Activated T-cell treated with anti-CD3 and anti-CD28 coated beads, Interleukin-2, amount 50 U/mL, for 1 hour (primary cell): ENCODE results near the gene PHLDB1.

Experiments
- DNase-seq: peaks from one replicate; pipeline ENCODE4 v3.0.0-alpha.2; 2020

The PHLDB1 gene

DNA sequence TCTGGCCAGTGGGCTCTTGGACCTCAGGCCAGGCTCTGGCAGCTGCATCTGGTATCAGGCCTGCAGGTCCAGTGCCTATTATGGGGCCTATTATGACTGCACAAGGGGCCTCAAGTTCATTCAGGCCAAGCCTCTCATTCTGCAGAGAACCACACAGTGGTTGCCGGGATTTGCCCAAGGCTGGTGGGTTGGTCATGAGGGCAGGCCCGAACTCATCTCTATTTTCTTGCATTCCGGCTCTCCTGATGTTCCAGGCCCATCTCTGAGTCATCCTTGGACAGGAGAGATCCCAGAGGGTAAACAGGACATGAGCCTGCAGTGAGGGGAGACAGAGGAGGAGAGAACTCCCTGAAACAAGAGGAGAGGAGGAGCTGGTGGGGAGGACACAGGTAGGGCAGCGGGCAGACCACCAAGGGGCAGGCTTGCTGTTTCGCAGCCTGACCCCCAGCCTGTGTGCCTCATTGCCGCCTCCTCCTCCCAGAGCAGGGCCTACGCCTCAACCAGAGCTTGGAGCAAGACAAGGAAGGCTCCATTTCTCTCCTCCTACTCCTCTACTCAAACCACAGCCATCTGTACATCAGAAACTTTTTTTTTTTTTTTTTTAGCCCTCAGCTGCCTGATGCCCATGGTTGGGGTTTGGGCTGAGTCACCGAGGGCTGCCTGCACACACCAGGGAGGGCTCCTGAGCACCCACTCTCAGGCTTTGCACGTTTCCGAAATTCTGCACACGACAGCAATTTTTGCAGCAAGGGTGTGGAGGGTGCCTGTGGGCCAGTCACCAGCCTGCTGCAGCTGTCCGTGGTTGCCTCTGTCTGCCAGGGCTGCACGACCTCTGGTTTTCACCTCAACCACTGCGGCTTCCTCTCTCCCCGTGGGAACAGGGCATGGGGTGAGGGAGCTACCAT, 84.8 kb downstream of the PHLDB1 start:
- DNase-seq: peak; percentile 66

DNA sequence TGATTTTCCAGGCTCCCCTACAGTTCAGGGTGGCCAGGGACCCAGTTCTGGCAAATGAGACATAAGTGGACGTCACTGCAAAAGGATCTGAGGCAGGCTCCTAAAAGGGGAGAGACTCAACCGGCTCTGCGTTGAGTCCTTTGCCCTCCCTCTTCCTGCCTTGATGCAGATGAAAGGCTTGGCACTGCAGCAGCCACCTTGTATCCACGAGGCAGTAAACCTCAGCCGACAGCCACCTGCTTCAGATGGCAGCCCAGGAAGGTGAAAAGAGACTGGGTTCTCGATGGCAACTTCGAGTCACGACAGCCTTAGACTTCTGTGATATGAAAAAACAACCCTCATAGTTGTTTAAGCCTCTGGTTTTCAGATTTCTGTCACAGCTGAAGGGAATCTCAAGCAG, 86.8 kb downstream of the PHLDB1 start:
- DNase-seq: no peak

DNA sequence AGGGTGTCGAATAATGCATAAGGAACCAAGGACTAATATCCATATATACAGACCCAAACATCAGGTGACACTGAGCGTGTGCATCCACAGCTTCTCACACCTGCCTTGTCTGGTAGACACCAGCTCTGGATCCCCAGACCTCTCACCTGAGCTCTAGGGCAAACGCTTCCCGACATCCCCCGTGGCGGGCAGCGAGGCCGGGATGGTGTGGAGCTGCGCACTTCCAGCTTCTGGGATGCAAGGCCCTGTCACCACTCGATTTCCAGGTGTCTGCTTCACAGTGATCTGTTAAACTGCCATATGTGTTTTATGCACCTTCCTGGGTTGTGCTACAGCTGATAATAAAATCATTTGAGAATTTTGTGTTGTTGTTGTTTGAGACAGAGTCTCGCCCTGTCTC, 87.4 kb downstream of the PHLDB1 start:
- DNase-seq: no peak

DNA sequence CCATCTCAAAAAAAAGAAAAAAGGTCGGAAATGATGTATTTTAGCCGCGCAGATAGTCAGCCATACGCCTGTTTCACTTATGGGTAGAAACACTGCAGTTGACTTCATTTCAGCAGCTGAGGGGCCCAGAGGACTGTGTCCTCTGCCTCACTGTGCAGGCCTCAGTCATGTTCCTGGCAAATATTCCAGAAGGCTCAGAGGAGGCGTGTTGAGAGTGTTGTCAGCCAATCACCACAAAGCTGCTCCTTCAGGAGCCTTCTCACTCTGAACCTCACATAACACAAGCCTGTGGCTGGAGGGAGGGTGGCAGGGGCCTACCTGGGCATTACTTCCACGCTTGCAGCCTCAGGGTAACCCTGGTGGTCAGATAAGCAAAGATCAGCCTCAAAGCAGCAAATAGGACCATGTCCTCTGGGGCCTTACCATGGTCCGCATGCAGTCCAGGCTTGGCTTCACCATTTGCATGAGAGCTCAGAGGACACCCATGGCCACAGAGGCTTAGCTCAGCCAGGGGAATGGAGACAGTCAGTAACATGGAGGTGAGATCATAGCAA, 89.3 kb downstream of the PHLDB1 start:
- DNase-seq: no peak

DNA sequence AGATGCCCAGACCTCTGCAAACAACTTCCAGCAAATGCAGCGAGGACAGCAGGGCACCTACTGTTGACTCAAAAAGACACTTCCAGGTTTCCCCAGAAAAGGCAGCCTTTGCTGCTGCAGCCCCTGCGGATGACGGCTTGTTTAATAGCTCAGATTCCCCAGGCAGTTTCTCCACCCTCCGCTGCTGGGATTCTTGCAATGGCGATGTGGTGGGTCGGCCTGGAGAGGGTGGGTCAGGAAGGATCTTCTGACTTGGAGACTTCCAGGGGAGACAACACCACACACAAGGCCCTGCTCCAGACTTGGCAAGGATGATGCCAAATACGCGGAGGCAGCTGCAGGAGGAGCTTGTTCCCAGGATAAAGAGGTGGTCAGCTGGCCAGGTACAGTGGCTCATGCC, 89.9 kb downstream of the PHLDB1 start:
- no peak for DNase-seq

DNA sequence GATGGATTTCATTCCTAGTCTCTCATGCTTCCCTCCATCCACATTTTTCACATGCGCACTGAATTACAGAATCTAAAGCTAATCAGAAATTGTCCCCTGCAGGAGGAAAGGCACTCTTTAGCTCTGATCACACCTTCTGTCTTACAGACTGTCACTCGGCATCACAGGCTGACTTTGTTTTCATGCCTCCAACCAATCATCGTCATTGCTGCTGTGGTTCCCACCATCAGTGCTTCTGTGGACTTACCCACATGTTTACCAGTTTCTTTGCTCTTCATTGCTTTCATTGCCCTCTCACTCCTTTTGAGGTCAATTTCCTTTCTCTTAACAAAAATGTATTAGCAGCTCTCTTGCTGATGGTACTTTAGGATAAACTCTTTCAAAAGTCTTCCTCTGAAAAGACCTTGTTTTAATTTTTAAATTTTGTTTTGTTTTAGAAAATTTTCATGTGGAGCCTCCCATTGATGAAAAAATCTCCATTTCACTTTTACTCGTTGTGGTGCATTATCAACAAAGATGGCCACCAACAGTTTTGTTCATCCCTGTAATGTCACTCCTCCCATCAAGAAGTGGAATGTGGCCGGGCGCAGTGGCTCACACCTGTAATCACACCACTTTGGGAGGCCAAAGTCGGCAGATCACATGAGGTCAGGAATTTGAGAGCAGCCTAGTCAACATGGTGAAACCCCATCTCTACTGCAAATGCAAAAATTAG, 92.2 kb downstream of the PHLDB1 start:
- peak; percentile 55 for DNase-seq

DNA sequence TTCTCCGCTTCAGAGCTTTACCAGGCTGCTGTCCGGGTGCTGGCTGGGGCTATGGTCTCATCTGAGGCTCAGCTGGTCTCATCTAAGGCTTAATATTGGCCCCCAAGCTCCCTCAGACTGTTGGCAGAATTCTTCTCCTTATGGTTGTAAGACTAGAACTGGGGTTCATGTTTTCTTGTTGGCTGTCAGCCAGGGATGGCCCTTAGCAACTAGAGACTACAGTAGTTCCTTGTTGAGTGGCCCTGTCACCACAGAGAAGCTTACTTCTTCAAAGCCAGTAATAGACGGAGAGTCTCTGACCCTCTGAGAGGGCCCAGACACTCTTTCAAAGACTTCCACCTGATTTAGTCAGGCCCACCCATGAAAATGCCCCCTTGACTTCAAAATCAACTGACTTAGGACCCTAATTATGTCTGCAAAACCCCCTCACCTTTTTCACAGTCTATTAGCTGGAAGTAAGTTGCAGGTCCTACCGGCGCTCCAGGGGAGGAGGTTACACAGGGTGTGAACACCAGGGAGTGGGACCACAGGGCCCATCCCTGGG, 96.2 kb downstream of the PHLDB1 start:
- no peak for DNase-seq

DNA sequence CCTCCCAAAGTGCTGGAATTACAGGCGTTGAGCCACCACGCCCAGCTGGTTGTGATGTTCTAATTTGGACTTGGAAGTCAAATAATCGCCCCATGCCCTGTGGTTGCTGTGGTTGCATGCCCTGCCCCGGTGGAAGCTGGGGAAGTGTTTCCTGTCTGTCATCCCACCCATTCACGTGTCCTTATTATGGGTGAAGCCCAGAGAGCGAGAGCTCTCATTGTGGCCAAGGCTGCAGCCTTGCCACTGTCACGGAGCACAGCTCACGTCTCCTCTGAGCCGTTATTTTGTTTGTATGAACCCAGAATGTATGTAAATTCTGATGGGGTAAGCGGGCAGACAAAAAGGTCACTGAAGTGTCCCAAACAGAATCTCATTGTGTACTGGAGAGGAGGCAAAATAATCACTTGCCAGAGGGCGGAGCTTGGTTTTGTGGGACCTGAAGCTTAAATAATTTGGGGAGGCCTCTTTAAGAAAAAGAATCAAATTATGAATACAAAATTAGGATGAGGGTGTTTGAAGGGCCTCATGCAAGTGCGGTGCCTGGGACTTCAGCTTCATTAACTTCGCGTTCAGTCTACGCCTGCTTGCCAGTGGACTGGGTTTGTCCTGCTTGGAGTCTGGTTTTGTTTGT, 97.8 kb downstream of the PHLDB1 start:
- peak; percentile 49 for DNase-seq

DNA sequence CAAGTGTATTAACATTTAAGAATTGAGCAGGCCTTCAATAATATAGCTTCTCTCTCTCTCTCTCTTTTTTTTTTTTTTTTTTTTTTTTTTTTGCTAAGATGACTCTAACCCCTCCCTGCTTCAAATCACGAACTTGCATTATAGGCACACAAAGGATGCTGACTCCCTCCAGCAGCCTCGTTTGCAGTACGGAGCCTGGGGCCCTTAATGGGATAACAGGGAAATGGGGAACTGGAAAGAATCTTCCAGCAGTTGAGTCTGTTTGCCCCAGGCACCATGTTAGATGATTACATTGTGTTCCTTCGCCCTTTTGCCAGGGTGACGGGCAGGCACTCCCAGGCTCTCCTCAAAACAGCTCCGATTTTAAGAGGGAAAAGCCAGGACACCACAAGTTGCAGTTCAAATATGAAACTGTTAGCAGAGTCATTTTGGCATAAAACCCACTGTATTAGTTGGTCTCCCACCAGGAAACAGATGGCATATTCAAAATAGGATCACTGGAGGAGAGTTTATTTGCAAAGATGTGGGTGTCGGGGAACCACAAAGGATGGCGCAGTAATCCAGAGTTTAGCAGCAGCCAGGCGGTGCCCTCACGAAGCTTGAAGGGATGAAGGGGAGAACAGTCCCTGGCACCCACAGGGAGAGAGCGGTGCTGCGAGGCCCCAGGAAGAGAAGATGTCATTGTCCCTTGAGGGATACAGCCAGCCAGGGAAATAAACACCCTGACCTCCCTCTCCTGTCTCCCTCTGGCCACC, 98.6 kb downstream of the PHLDB1 start:
- DNase-seq: no peak

DNA sequence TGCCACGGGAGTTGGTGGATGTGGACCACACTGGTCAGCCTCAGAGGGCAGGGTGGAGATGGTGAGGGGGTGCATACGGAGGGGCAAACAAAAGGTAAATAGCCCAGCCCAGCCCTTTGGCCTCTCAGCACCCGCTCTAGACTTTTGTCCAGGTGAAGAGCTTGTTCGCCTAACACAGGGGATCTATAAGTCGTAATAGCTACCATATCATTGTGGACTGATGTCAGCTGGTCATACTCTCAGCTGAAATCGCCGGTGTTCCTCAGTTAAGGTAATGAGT, 99.1 kb downstream of the PHLDB1 start:
- no peak for DNase-seq
